Measurements from ENCODE around the gene ELF2. TPM values are rescaled to one million over a fixed set of nuclear protein-coding genes. Genes with fewer than 3 reads are reported as not detected.

ELF2 gene
- total RNA-seq, 1 experiment from 2014 or later: 21.9 TPM

DNA sequence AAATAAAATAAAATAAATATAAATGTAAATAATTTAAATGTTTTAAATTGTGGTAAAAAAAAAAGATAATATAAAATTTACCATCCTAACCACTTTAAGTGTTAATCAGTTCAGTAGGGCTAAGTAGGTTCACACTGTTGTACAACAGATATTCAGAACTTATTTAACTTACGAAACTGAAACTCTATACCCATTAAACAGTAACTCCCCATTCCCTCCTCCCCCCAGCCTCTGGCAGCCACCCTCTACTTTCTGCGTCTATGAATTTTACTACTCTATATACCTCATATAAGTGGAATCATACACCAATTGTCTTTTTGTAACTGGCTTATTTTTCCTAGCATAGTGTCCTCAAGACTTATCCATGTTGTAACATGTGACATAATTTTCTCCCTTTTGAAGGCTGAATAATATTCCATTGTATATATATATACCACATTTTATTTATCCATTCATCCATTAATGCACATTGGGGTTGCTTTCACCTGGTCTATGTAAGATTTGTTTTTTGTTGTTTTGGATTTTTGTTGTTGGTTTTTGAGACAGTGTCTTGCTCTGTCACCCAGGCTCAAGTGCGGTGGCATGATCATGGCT, 32.5 kb upstream of the ELF2 start:
- DNase-seq (ENCODE audit: low read depth, low spot score): no peak
- CTCF ChIA-PET: no interaction called here
- POLR2A ChIA-PET: no interaction called here
- Histone ChIP-seq H3K27me3 (ENCODE audit: control insufficient read depth, insufficient read depth, low read length) (no peaks in the 10 kb centered on the region), H3K9me3 (ENCODE audit: control insufficient read depth, insufficient read depth, low read depth, low read length) (no peaks in the 10 kb centered on the region), H3K4me1 (ENCODE audit: control insufficient read depth, insufficient read depth, low read length) (no peaks in the 10 kb centered on the region), H3K36me3 (ENCODE audit: control insufficient read depth, insufficient read depth, low read length) (no peaks in the 10 kb centered on the region), H3K27ac (ENCODE audit: low read length) (no peak overlapping the region), H3K4me3 (ENCODE audit: low read depth in 2 of 2, low read length in 2 of 2) (no peak overlapping the region)
- in situ Hi-C loops (cut with HindIII; ENCODE audit: low pct_unique_long_range_greater_than_20kb, low sequenced_read_pairs) (no loop called here), intact Hi-C loops (cut with micrococcal nuclease; ENCODE audit: unreplicated experiment) (no loop called here)
- TF ChIP-seq TCF7L2 (IDR thresholded peaks at IDR 0.05; ENCODE audit: low read depth, low read length) (no peak), POLR2AphosphoS5 (IDR thresholded peaks at IDR 0.05; ENCODE audit: low read depth, low read length) (no peak), SIN3A (IDR thresholded peaks at IDR 0.05; ENCODE audit: borderline replicate concordance, insufficient read depth, low read depth, low read length) (no peak)
- TF ChIP-seq, protein P1, sequence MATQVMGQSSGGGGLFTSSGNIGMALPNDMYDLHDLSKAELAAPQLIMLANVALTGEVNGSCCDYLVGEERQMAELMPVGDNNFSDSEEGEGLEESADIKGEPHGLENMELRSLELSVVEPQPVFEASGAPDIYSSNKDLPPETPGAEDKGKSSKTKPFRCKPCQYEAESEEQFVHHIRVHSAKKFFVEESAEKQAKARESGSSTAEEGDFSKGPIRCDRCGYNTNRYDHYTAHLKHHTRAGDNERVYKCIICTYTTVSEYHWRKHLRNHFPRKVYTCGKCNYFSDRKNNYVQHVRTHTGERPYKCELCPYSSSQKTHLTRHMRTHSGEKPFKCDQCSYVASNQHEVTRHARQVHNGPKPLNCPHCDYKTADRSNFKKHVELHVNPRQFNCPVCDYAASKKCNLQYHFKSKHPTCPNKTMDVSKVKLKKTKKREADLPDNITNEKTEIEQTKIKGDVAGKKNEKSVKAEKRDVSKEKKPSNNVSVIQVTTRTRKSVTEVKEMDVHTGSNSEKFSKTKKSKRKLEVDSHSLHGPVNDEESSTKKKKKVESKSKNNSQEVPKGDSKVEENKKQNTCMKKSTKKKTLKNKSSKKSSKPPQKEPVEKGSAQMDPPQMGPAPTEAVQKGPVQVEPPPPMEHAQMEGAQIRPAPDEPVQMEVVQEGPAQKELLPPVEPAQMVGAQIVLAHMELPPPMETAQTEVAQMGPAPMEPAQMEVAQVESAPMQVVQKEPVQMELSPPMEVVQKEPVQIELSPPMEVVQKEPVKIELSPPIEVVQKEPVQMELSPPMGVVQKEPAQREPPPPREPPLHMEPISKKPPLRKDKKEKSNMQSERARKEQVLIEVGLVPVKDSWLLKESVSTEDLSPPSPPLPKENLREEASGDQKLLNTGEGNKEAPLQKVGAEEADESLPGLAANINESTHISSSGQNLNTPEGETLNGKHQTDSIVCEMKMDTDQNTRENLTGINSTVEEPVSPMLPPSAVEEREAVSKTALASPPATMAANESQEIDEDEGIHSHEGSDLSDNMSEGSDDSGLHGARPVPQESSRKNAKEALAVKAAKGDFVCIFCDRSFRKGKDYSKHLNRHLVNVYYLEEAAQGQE (IDR thresholded peaks at IDR 0.05; ENCODE audit: insufficient read depth in 1 of 2, low read depth in 2 of 2, low read length in 1 of 2): no peak
- TF ChIP-seq, protein P2, sequence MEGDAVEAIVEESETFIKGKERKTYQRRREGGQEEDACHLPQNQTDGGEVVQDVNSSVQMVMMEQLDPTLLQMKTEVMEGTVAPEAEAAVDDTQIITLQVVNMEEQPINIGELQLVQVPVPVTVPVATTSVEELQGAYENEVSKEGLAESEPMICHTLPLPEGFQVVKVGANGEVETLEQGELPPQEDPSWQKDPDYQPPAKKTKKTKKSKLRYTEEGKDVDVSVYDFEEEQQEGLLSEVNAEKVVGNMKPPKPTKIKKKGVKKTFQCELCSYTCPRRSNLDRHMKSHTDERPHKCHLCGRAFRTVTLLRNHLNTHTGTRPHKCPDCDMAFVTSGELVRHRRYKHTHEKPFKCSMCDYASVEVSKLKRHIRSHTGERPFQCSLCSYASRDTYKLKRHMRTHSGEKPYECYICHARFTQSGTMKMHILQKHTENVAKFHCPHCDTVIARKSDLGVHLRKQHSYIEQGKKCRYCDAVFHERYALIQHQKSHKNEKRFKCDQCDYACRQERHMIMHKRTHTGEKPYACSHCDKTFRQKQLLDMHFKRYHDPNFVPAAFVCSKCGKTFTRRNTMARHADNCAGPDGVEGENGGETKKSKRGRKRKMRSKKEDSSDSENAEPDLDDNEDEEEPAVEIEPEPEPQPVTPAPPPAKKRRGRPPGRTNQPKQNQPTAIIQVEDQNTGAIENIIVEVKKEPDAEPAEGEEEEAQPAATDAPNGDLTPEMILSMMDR (IDR thresholded peaks at IDR 0.05): no peak
- ATAC-seq: no peak
- no TSS peak for BruUV-seq (replicated peaks)

DNA sequence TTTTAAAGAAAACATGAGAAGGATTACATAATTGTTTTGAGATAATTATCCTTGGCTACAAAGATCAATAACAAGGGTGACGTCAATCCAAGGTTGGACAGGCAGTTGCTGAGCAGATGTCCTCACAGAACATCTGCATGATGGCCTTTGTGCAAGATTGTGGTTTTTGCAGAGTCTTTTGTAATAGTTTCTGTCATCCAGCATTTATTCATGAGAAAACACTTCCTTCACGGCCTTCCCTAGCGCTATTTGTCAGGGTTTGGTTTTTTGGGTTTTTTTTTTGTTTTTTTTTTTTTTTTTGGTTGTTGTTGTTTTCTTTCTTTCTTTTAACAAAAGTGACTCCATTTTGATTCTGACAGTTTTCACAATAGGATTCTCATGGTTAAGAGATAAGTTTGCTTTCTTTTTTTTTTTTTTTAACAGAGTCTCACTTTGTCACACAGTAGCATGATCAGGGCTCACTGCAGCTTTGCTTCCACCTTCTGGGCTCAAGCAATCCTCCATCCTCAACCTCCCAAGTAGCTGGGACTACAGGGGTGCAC, 31.5 kb upstream of the ELF2 start:
- no peak overlapping the region for H3K4me3 ChIP-seq (ENCODE audit: low read depth in 2 of 2, low read length in 2 of 2)
- intact Hi-C loops (cut with micrococcal nuclease; ENCODE audit: unreplicated experiment): no loop called here
- H3K27ac ChIP-seq (ENCODE audit: low read length): no peak overlapping the region
- ChIA-PET POLR2A (no interaction called here), CTCF (no interaction called here)
- no peaks in the 10 kb centered on the region for H3K36me3 ChIP-seq (ENCODE audit: control insufficient read depth, insufficient read depth, low read length)
- no peaks in the 10 kb centered on the region for H3K9me3 ChIP-seq (ENCODE audit: control insufficient read depth, insufficient read depth, low read depth, low read length)
- in situ Hi-C loops (cut with HindIII; ENCODE audit: low pct_unique_long_range_greater_than_20kb, low sequenced_read_pairs): no loop called here
- ATAC-seq (no peak), DNase-seq (ENCODE audit: low read depth, low spot score) (no peak)
- no peaks in the 10 kb centered on the region for H3K27me3 ChIP-seq (ENCODE audit: control insufficient read depth, insufficient read depth, low read length)
- TF ChIP-seq SIN3A (IDR thresholded peaks at IDR 0.05; ENCODE audit: borderline replicate concordance, insufficient read depth, low read depth, low read length) (no peak), TCF7L2 (IDR thresholded peaks at IDR 0.05; ENCODE audit: low read depth, low read length) (no peak)
- TF ChIP-seq, protein P2 (IDR thresholded peaks at IDR 0.05): no peak
- TF ChIP-seq, protein P1 (IDR thresholded peaks at IDR 0.05; ENCODE audit: insufficient read depth in 1 of 2, low read depth in 2 of 2, low read length in 1 of 2): no peak
- no peaks in the 10 kb centered on the region for H3K4me1 ChIP-seq (ENCODE audit: control insufficient read depth, insufficient read depth, low read length)
- BruUV-seq (replicated peaks): no TSS peak

All from Panc1 (cell line).